ENCODE measurements around the gene PER1. TPM values are rescaled to one million over a fixed set of nuclear protein-coding genes. Genes with fewer than 3 reads are reported as not detected.

The PER1 gene
- total and polyA plus RNA-seq, 2 of the 8 experiments (the other 6 are each of a cell fraction or from before 2014, with no cell fraction given) = 9.6 to 38.0 TPM

GRCh38 chr17:8100763-8101162, 51.4 kb downstream of the PER1 start (continued):
- TF ChIP-seq SRF (IDR thresholded peaks at IDR 0.05; ENCODE audit: low read depth, low read length) (no peak), RBBP5 (IDR thresholded peaks at IDR 0.05; ENCODE audit: borderline replicate concordance, low read depth, low read length) (no peak), POLR2AphosphoS5 (IDR thresholded peaks at IDR 0.05; ENCODE audit: low read depth, low read length) (no peak)
- TF ChIP-seq, protein P1, sequence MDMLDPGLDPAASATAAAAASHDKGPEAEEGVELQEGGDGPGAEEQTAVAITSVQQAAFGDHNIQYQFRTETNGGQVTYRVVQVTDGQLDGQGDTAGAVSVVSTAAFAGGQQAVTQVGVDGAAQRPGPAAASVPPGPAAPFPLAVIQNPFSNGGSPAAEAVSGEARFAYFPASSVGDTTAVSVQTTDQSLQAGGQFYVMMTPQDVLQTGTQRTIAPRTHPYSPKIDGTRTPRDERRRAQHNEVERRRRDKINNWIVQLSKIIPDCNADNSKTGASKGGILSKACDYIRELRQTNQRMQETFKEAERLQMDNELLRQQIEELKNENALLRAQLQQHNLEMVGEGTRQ (IDR thresholded peaks at IDR 0.05; ENCODE audit: low read length) = no peak

Data from H1 (cell line).